ENCODE measurements around the gene TNFSF9. TPM values are rescaled to one million over a fixed set of nuclear protein-coding genes. Genes with fewer than 3 reads are reported as not detected.
A peak's percentile ranks its signal among the peaks of the same experiment; 100 is the strongest.

The TNFSF9 gene
- total and polyA plus RNA-seq, 2 of the 8 experiments (the other 6 are each of a cell fraction or from before 2014, with no cell fraction given): 1.7 to 4.4 TPM

DNA sequence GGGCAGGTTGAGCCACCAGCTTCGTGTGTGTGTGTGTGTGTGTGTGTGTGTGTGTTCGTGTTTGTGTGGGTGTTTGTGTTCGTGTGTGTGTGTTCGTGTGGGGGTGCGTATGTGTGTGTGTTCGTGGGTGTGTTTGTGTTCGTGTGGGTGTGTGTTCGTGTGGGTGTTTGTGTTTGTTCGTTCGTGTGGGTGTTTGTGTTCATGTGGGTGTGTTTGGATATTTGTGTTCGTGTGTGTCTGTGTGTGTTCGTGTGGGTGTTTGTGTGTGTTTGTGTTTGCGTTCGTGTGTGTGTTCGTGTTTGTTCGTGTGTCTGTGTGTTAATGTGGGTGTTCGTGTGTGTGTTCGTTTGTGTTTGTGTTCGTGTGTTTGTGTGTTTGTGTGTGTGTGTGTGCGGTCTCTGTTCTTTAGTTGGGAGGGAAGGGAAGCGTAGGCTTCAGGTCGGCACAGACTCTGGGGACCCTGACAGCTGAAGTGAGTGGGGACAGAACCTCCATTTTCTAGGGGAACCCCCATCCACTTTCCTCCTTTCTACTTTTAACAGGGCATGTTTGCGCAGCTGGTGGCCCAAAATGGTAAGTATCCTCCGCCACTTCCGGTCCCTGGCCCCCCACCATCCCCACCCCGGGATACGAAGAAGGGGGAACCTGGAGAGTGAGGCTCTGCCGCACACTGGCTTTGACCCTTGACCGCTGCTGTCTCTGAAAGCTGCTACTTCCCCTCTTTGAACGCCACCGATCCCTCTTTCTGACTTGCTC, 1.6 kb downstream of the TNFSF9 start:
- H3K14ac ChIP-seq (ENCODE audit: insufficient read length): no peak overlapping the region
- H3K27me3 ChIP-seq (replicated peaks in 1 of 4; ENCODE audit: control insufficient read depth in 3 of 4, extremely low read depth in 1 of 4, insufficient read depth in 3 of 4, low read length in 3 of 4): peaks cover 17 to 43% (median 39%) of the 10 kb centered on the region in 4 experiments
- H3K23ac ChIP-seq (ENCODE audit: insufficient read length): no peak overlapping the region

More for the DNA sequence above, 1.6 kb downstream of the TNFSF9 start:
- peak overlapping the region; percentile 63 for H4K91ac ChIP-seq (replicated peaks; ENCODE audit: insufficient read length, low read length)
- peaks cover 5 to 29% (median 19%) of the 10 kb centered on the region in 4 experiments for H3K4me1 ChIP-seq (replicated peaks in 1 of 4; ENCODE audit: control insufficient read depth in 3 of 4, insufficient read depth in 4 of 4, low read length in 3 of 4)
- peak overlapping the region; percentile 84 for H2AK5ac ChIP-seq (ENCODE audit: low read depth, low read length)
- H2BK5ac ChIP-seq (ENCODE audit: low read depth, low read length): peak overlapping the region; percentile 80; the same call in 1 of the 2 replicates
- H3K56ac ChIP-seq (replicated peaks; ENCODE audit: insufficient read length, low read depth, low read length): peak overlapping the region; percentile 62
- CTCF ChIA-PET (ENCODE audit: partially characterized antibody): interaction anchor here (0.9 to 1.4 kb wide), 3 partner anchors 18 to 108 kb away, joined by 3 to 4 read pairs (median 3); partner anchors contain the start of gene KHSRP
- peak overlapping the region; percentile 71 for H3K18ac ChIP-seq (ENCODE audit: extremely low read depth, low read length)
- TF ChIP-seq SIX5 (IDR thresholded peaks at IDR 0.05; ENCODE audit: low read depth, low read length) (no peak), CEBPB (IDR thresholded peaks at IDR 0.05; ENCODE audit: low read depth, low read length) (no peak), EZH2 (IDR thresholded peaks at IDR 0.05; ENCODE audit: low read depth, low read length, severe bottlenecking) (no peak), RNF2 (IDR thresholded peaks at IDR 0.05; ENCODE audit: borderline replicate concordance, low read depth, low read length, missing control alignments, poor library complexity, severe bottlenecking) (peak; percentile 98), TBP (IDR thresholded peaks at IDR 0.05; ENCODE audit: low read depth, low read length) (no peak), RBBP5 (IDR thresholded peaks at IDR 0.05; ENCODE audit: borderline replicate concordance, low read depth, low read length) (no peak), CBX8 (IDR thresholded peaks at IDR 0.05; ENCODE audit: borderline replicate concordance, low read depth, low read length) (peak; percentile 79; the same call in 1 of the 2 replicates), NANOG (IDR thresholded peaks at IDR 0.05; ENCODE audit: insufficient read depth, low read depth, low read length, poor library complexity, severe bottlenecking) (no peak), SUZ12 (IDR thresholded peaks at IDR 0.05; ENCODE audit: low read length) (peak; percentile 36; the same call in 1 of the 2 replicates)
- H2BK20ac ChIP-seq (ENCODE audit: low read length): 0 out of 2 replicates have a peak overlapping the region, but pooled peaks have one; percentile 72
- peak overlapping the region; percentile 77 for H2BK12ac ChIP-seq (ENCODE audit: low read depth, low read length)
- H3K4ac ChIP-seq (replicated peaks; ENCODE audit: insufficient read length, low read depth, low read length): peak overlapping the region; percentile 88
- H4K5ac ChIP-seq (ENCODE audit: insufficient read length, low read depth, low read length): no peak overlapping the region
- H3K4me2 ChIP-seq (ENCODE audit: insufficient read depth in 1 of 2, low read depth in 2 of 2, low read length in 2 of 2): peak overlapping the region; percentile 98 to 100
- no peak overlapping the region for H3K27ac ChIP-seq (ENCODE audit: low read depth, low read length)
- peaks cover 20% of the 10 kb centered on the region for H3K23me2 ChIP-seq (ENCODE audit: low read depth, low read length)
- WGBS, 2 experiments (ENCODE audit: extremely low coverage in 1 of 2, insufficient coverage in 1 of 2, insufficient read length in 1 of 2, insufficient replicate concordance in 2 of 2, low coverage in 1 of 2, low lambda C conversion rate in 2 of 2, missing lambda C conversion rate in 1 of 2): 33% methylated on average over 29 of the region's 31 CpGs; no CpG with 5 or more reads in 1 of the 2 experiments
- H2AFZ ChIP-seq (ENCODE audit: low read length): no peak overlapping the region
- peak overlapping the region; percentile 27 to 70 (median 34); a peak in 6 of 8 replicates for H3K4me3 ChIP-seq (ENCODE audit: extremely low read depth in 1 of 4, insufficient read depth in 2 of 4, low read depth in 3 of 4, low read length in 4 of 4)
- POLR2A ChIA-PET (ENCODE audit: partially characterized antibody): interaction anchor here (0.9 to 6.7 kb wide), 5 partner anchors 11 to 567 kb away, joined by 3 to 72 read pairs (median 4); no protein-coding TSS in a partner anchor
- peaks cover 3 to 5% of the 10 kb centered on the region in 2 experiments; a peak in 2 of 4 replicates for H3K9me3 ChIP-seq (ENCODE audit: insufficient read depth in 2 of 2, low read depth in 1 of 2, low read length in 1 of 2)
- no peaks in the 10 kb centered on the region for H3K79me2 ChIP-seq (ENCODE audit: control insufficient read depth in 1 of 2, insufficient read depth in 2 of 2, low read length in 2 of 2)
- DNase-seq (ENCODE audit: low read depth in 1 of 2, low spot score in 2 of 2) (no peak), FAIRE-seq (no peak)
- H4K20me1 ChIP-seq (replicated peaks in 1 of 2; ENCODE audit: control insufficient read depth in 1 of 2, insufficient read depth in 2 of 2, low read length in 2 of 2): peaks cover 0 to 4% of the 10 kb centered on the region in 2 experiments
- peak overlapping the region in 2 of 4 experiments; percentile 5 to 48; a peak in 2 of 7 replicates for H3K9ac ChIP-seq (replicated peaks in 1 of 4; ENCODE audit: extremely low read depth in 1 of 4, low read depth in 3 of 4, low read length in 3 of 4)
- H2BK120ac ChIP-seq (replicated peaks; ENCODE audit: low read depth, low read length): peak overlapping the region; percentile 12
- peak overlapping the region; percentile 98; the same call in 1 of the 2 replicates for H2BK15ac ChIP-seq (ENCODE audit: low read length)
- peaks cover 4% of the 10 kb centered on the region for H3K79me1 ChIP-seq (ENCODE audit: low read depth, low read length)
- H4K8ac ChIP-seq (ENCODE audit: extremely low read depth, insufficient read depth, low read length): no peak overlapping the region
- no peaks in the 10 kb centered on the region; a peak in 1 of 8 replicates for H3K36me3 ChIP-seq (ENCODE audit: control insufficient read depth in 2 of 4, insufficient read depth in 4 of 4, low read length in 3 of 4)

All from H1 (cell line).